ENCODE results near the gene SORCS3.

- TF ChIP-seq POLR2AphosphoS5 (IDR thresholded peaks at IDR 0.05), result no peak
- no peak for TF ChIP-seq CTCF (IDR thresholded peaks at IDR 0.05)
- TF ChIP-seq POLR2A (IDR thresholded peaks at IDR 0.05), result no peak
These were observed 126.2 kb downstream of the SORCS3 start for GRCh38 chr10:104767282-104767681.

All from sigmoid colon (tissue), 4 donors.